Tibial artery (tissue), 4 donors: Measurements from ENCODE around the gene AP2B1.

ENCODE experiments used
- DNase-seq, 2 donors: peaks; one replicate each; pipeline ENCODE4 v3.0.0-alpha.2; 2019
- H3K27ac ChIP-seq, 2 donors: fragments of 200-600 bp; sonication (generic) in 1 of 2; 1 replicate in 1 of 2; 2 replicates in 1 of 2; pipeline ENCODE4 v1.5.1; 2018 to 2019; ENCODE audit warnings: mild to moderate bottlenecking in 1 of 2
- H3K27me3 ChIP-seq, 2 donors: fragments of 200-600 bp; sonication (generic) in 1 of 2; one replicate each; pipeline versions ENCODE4 v1.5.1 to v1.6.0; 2016 to 2019
- H3K36me3 ChIP-seq, 3 donors: fragments of 200-600 bp; sonication (generic) in 2 of 3; one replicate each; pipeline ENCODE4 v1.5.1; 2016 to 2019; ENCODE audit warnings: mild to moderate bottlenecking in 2 of 3
- H3K4me1 ChIP-seq, 4 donors: fragments of 200-600 bp; sonication (generic) in 2 of 4; 1 replicate in 3 of 4; 2 replicates in 1 of 4; pipeline ENCODE4 v1.5.1; 2016 to 2019
- H3K4me3 ChIP-seq, 2 donors: fragments of 200-600 bp; sonication (generic) in 1 of 2; 1 replicate in 1 of 2; 2 replicates in 1 of 2; pipeline ENCODE4 v1.5.1; 2018 to 2019; ENCODE audit warnings: mild to moderate bottlenecking in 2 of 2
- H3K9me3 ChIP-seq, 3 donors: fragments of 200-600 bp; sonication (generic) in 1 of 3; one replicate each; pipeline ENCODE4 v1.5.1; 2016 to 2019
- CTCF ChIP-seq, 2 experiments: fragments of 200-600 bp in 1 of 2; fragments of 450-650 bp in 1 of 2; IDR thresholded peaks; one replicate each; pipeline ENCODE4 v1.5.1; 2017 to 2019; ENCODE audit warnings: antibody characterized with exemption in 2 of 2, mild to moderate bottlenecking in 1 of 2, moderate library complexity in 1 of 2
- intact Hi-C: fragments of 100-400 bp; cut with DNase I; formaldehyde crosslinking; loops from one replicate; pipeline ENCODE4 v1.15.0; 2023; ENCODE audit warnings: low total_unique reads

The AP2B1 gene

GRCh38 chr17:35736236-35736635, 149.1 kb downstream of the AP2B1 start:
- no peak for DNase-seq
- H3K27me3 ChIP-seq = peaks cover 0 to 6% of the 10 kb centered on the region in 2 donors
- H3K27ac ChIP-seq = no peak overlapping the region
- peaks cover 0 to 19% (median 14%) of the 10 kb centered on the region in 4 donors for H3K4me1 ChIP-seq
- H3K36me3 ChIP-seq = no peaks in the 10 kb centered on the region
- H3K4me3 ChIP-seq = no peak overlapping the region
- intact Hi-C loops = no loop called here
- no peaks in the 10 kb centered on the region for H3K9me3 ChIP-seq
- no peak for TF ChIP-seq CTCF (IDR thresholded peaks at IDR 0.05)

- Histone ChIP-seq H3K9me3 (no peaks in the 10 kb centered on the region), H3K4me3 (no peak overlapping the region), H3K36me3 (no peaks in the 10 kb centered on the region), H3K4me1 (peaks cover 0 to 11% (median 7%) of the 10 kb centered on the region in 4 donors), H3K27ac (no peak overlapping the region), H3K27me3 (peaks cover 0 to 30% of the 10 kb centered on the region in 2 donors)
- intact Hi-C loops = no loop called here
- no peak for TF ChIP-seq CTCF (IDR thresholded peaks at IDR 0.05)
- DNase-seq = peak in 1 of 2 donors; percentile 19
Observed at GRCh38 chr17:35738519-35739133, 151.5 kb downstream of the AP2B1 start.

GRCh38 chr17:35740216-35740615, 153.1 kb downstream of the AP2B1 start:
- H3K36me3 ChIP-seq = no peaks in the 10 kb centered on the region
- DNase-seq = peak in 1 of 2 donors; percentile 40
- peaks cover 0 to 44% of the 10 kb centered on the region in 2 donors for H3K27me3 ChIP-seq
- TF ChIP-seq CTCF (IDR thresholded peaks at IDR 0.05) = no peak
- intact Hi-C loops = no loop called here
- no peaks in the 10 kb centered on the region for H3K9me3 ChIP-seq
- H3K4me1 ChIP-seq = peaks cover 0 to 11% (median 7%) of the 10 kb centered on the region in 4 donors
- no peak overlapping the region for H3K27ac ChIP-seq
- no peak overlapping the region for H3K4me3 ChIP-seq

- H3K27me3 ChIP-seq = peaks cover 0 to 55% of the 10 kb centered on the region in 2 donors
- no peak overlapping the region for H3K27ac ChIP-seq
- DNase-seq = peak in 1 of 2 donors; percentile 60
- no peak for TF ChIP-seq CTCF (IDR thresholded peaks at IDR 0.05)
- peaks cover 0 to 11% (median 7%) of the 10 kb centered on the region in 4 donors for H3K4me1 ChIP-seq
- no peaks in the 10 kb centered on the region for H3K9me3 ChIP-seq
- H3K36me3 ChIP-seq = no peaks in the 10 kb centered on the region
- peak overlapping the region in 1 of 2 donors; percentile 22 for H3K4me3 ChIP-seq
- intact Hi-C loops = no loop called here
Observed at GRCh38 chr17:35740997-35741931, 154.1 kb downstream of the AP2B1 start.

GRCh38 chr17:35742496-35742895, 155.4 kb downstream of the AP2B1 start:
- H3K9me3 ChIP-seq = no peaks in the 10 kb centered on the region
- intact Hi-C loops = no loop called here
- peaks cover 0 to 65% of the 10 kb centered on the region in 2 donors for H3K27me3 ChIP-seq
- no peak overlapping the region for H3K27ac ChIP-seq
- no peak for TF ChIP-seq CTCF (IDR thresholded peaks at IDR 0.05)
- DNase-seq = no peak
- H3K4me3 ChIP-seq = no peak overlapping the region
- peaks cover 0 to 15% (median 7%) of the 10 kb centered on the region in 4 donors for H3K4me1 ChIP-seq
- H3K36me3 ChIP-seq = no peaks in the 10 kb centered on the region
